Measurements from ENCODE around the gene CDC25A.
"Not testable (repeated sequence)": the region's sequence is repeated elsewhere in the genome, so short reads cannot be mapped to it uniquely, and the experiment has no call there.

Gene CDC25A

GRCh38 chr3:48140936-48141603 is 47.1 kb downstream of the CDC25A start:
- DNase-seq (ENCODE audit: low spot score) = no peak

- no peak for DNase-seq (ENCODE audit: low spot score)
Observed at GRCh38 chr3:48140336-48140757, 47.9 kb downstream of the CDC25A start.

GRCh38 chr3:48137425-48137999 is 50.7 kb downstream of the CDC25A start:
- DNase-seq (ENCODE audit: low spot score) = no peak

GRCh38 chr3:48135552-48136495 is 52.4 kb downstream of the CDC25A start:
- no peak for DNase-seq (ENCODE audit: low spot score)

GRCh38 chr3:48130321-48130904 is 57.8 kb downstream of the CDC25A start:
- DNase-seq (ENCODE audit: low spot score) = peak; percentile 59

- DNase-seq (ENCODE audit: low spot score) = no peak
Observed at GRCh38 chr3:48129921-48130320, 58.3 kb downstream of the CDC25A start.

GRCh38 chr3:48128774-48129173 is 59.4 kb downstream of the CDC25A start:
- no peak for DNase-seq (ENCODE audit: low spot score)

GRCh38 chr3:48125886-48126622 is 62.2 kb downstream of the CDC25A start:
- DNase-seq (ENCODE audit: low spot score) = no peak

GRCh38 chr3:48125013-48125705 is 63.1 kb downstream of the CDC25A start:
- peak; percentile 68 for DNase-seq (ENCODE audit: low spot score)

GRCh38 chr3:48123346-48123745 is 64.9 kb downstream of the CDC25A start:
- no peak for DNase-seq (ENCODE audit: low spot score)

- no peak for DNase-seq (ENCODE audit: low spot score)
Observed at GRCh38 chr3:48122504-48122903, 65.7 kb downstream of the CDC25A start.

GRCh38 chr3:48120223-48120622 is 68.0 kb downstream of the CDC25A start:
- no peak for DNase-seq (ENCODE audit: low spot score)

- DNase-seq (ENCODE audit: low spot score) = peak; percentile 52
Observed at GRCh38 chr3:48119505-48120193, 68.6 kb downstream of the CDC25A start.

- DNase-seq (ENCODE audit: low spot score) = no peak
Observed at GRCh38 chr3:48118928-48119327, 69.3 kb downstream of the CDC25A start.

GRCh38 chr3:48118322-48118721 is 69.9 kb downstream of the CDC25A start:
- DNase-seq (ENCODE audit: low spot score) = no peak

- no peak for DNase-seq (ENCODE audit: low spot score)
Observed at GRCh38 chr3:48112813-48113212, 75.4 kb downstream of the CDC25A start.

GRCh38 chr3:48112108-48112791 is 76.0 kb downstream of the CDC25A start:
- not testable (repeated sequence) for DNase-seq (ENCODE audit: low spot score)

- no peak for DNase-seq (ENCODE audit: low spot score)
Observed at GRCh38 chr3:48110463-48110862, 77.8 kb downstream of the CDC25A start.

GRCh38 chr3:48107227-48107626 is 81.0 kb downstream of the CDC25A start:
- no peak for DNase-seq (ENCODE audit: low spot score)
